ENCODE results near the gene RPL15.
"Not testable (repeated sequence)": the region's sequence is repeated elsewhere in the genome, so short reads cannot be mapped to it uniquely, and the experiment has no call there.

RPL15 gene

GRCh38 chr3:23916886-23917678 lies at the start of gene RPL15, which contains the start of gene NKIRAS1:
Gene RPL15, plus strand, starts transcription at chr3:23917132. Its CDS starts 728 bp downstream, at chr3:23917860.
Gene NKIRAS1, minus strand, starts transcription at chr3:23916990. Its CDS starts 6,086 bp downstream, at chr3:23910904.
- no peaks in the 10 kb centered on the region for H3K27me3 Mint-ChIP-seq
- H3K36me3 Mint-ChIP-seq: peaks cover 33% of the 10 kb centered on the region
- peak within 1 kb of the TSS; percentile 99 for H3K27ac Mint-ChIP-seq
- no peaks in the 10 kb centered on the region for H3K9me3 Mint-ChIP-seq (ENCODE audit: low read depth)
- peak within 1 kb of the TSS; percentile 98 for H3K4me3 Mint-ChIP-seq
- peaks cover 42% of the 10 kb centered on the region for H3K4me1 Mint-ChIP-seq (ENCODE audit: low read depth)

GRCh38 chr3:23867400-23867799 lies 49.5 kb upstream of the RPL15 start:
- H3K27me3 Mint-ChIP-seq: no peaks in the 10 kb centered on the region
- no peaks in the 10 kb centered on the region for H3K9me3 Mint-ChIP-seq (ENCODE audit: low read depth)
- no peak overlapping the region for H3K27ac Mint-ChIP-seq
- H3K36me3 Mint-ChIP-seq: no peaks in the 10 kb centered on the region
- no peak overlapping the region for H3K4me3 Mint-ChIP-seq
- H3K4me1 Mint-ChIP-seq (ENCODE audit: low read depth): peaks cover 29% of the 10 kb centered on the region

- Mint-ChIP-seq H3K27ac (no peak overlapping the region), H3K36me3 (no peaks in the 10 kb centered on the region), H3K9me3 (ENCODE audit: low read depth) (no peaks in the 10 kb centered on the region), H3K4me1 (ENCODE audit: low read depth) (peaks cover 28% of the 10 kb centered on the region), H3K4me3 (no peak overlapping the region), H3K27me3 (no peaks in the 10 kb centered on the region)
Observed at GRCh38 chr3:23867838-23868237, 49.1 kb upstream of the RPL15 start.

GRCh38 chr3:23869977-23870662 lies 46.8 kb upstream of the RPL15 start:
- no peaks in the 10 kb centered on the region for H3K36me3 Mint-ChIP-seq
- H3K27ac Mint-ChIP-seq: no peak overlapping the region
- H3K27me3 Mint-ChIP-seq: no peaks in the 10 kb centered on the region
- peaks cover 16% of the 10 kb centered on the region for H3K4me1 Mint-ChIP-seq (ENCODE audit: low read depth)
- no peaks in the 10 kb centered on the region for H3K9me3 Mint-ChIP-seq (ENCODE audit: low read depth)
- no peak overlapping the region for H3K4me3 Mint-ChIP-seq

- H3K27ac Mint-ChIP-seq; H3K36me3 Mint-ChIP-seq; H3K4me3 Mint-ChIP-seq; H3K9me3 Mint-ChIP-seq (ENCODE audit: low read depth); H3K27me3 Mint-ChIP-seq: not testable (repeated sequence)
- peaks cover 18% of the 10 kb centered on the region for H3K4me1 Mint-ChIP-seq (ENCODE audit: low read depth)
Observed at GRCh38 chr3:23870663-23871043, 46.3 kb upstream of the RPL15 start.

GRCh38 chr3:23871361-23871760 lies 45.6 kb upstream of the RPL15 start:
- H3K27ac Mint-ChIP-seq; H3K9me3 Mint-ChIP-seq (ENCODE audit: low read depth); H3K27me3 Mint-ChIP-seq; H3K4me3 Mint-ChIP-seq; H3K36me3 Mint-ChIP-seq: not testable (repeated sequence)
- H3K4me1 Mint-ChIP-seq (ENCODE audit: low read depth): peaks cover 17% of the 10 kb centered on the region

DNA sequence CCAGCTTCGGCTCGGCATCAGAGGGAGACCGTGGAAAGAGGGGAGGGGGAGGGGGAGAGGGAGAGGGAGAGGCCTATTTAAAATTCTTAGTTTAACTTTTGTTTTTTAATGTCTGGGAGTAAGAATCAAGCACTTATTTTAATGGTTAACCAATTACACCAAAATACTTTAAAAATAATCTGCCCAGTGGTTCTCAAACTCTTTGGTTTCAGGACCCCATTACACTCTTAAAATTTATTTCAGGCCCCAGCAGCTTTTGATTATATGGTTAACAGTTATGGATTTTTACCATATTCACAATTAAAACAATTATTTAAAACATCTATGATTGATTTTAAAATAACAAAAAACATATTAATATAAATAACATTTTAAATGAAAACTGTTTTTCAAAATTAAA lies 44.6 kb upstream of the RPL15 start:
- no peaks in the 10 kb centered on the region for H3K9me3 Mint-ChIP-seq (ENCODE audit: low read depth)
- no peaks in the 10 kb centered on the region for H3K36me3 Mint-ChIP-seq
- H3K4me3 Mint-ChIP-seq: no peak overlapping the region
- H3K27ac Mint-ChIP-seq: no peak overlapping the region
- no peaks in the 10 kb centered on the region for H3K27me3 Mint-ChIP-seq
- H3K4me1 Mint-ChIP-seq (ENCODE audit: low read depth): peaks cover 20% of the 10 kb centered on the region

GRCh38 chr3:23873941-23874340 lies 43.0 kb upstream of the RPL15 start:
- Mint-ChIP-seq H3K27me3 (no peaks in the 10 kb centered on the region), H3K27ac (no peak overlapping the region), H3K4me3 (no peak overlapping the region), H3K9me3 (ENCODE audit: low read depth) (no peaks in the 10 kb centered on the region), H3K36me3 (no peaks in the 10 kb centered on the region), H3K4me1 (ENCODE audit: low read depth) (peaks cover 18% of the 10 kb centered on the region)

DNA sequence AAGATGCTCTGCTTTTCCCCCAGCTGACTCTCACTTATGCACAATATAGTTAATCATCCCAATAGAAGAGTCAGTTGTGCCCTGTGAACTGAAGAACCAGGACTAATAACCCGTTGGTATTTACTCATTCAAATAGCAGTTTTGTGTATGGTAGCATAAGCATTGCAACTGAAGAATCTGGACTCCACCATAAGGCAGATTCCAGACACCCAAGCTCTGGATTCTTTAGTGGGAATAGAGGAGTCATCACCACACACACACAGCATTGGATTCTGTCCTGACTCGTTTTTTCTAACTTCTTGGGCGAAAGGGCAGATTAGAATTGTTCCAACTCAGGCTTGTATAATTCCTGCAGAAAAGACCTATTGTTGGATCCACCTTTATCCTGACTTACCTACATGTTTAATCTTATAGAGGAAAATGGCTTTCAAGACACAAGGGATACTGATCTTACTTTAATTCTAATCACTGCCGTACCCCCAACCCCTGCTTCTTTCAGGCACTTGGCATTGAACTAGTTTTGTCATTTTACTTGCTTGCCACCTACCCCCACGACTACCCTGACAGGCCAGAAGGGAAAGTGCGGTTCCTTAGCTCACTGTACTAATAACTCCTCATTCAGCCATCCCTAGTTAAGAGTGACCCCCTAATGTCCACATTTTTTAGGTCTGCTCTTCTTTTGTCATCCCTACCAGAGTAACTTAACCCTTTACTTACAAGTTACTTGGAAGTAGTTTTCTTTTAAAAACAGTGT lies 42.4 kb upstream of the RPL15 start:
- Mint-ChIP-seq H3K4me1 (ENCODE audit: low read depth) (peaks cover 23% of the 10 kb centered on the region), H3K27ac (no peak overlapping the region), H3K4me3 (no peak overlapping the region), H3K27me3 (no peaks in the 10 kb centered on the region), H3K36me3 (no peaks in the 10 kb centered on the region), H3K9me3 (ENCODE audit: low read depth) (no peaks in the 10 kb centered on the region)

- Mint-ChIP-seq H3K27ac (no peak overlapping the region), H3K4me1 (ENCODE audit: low read depth) (peaks cover 24% of the 10 kb centered on the region), H3K9me3 (ENCODE audit: low read depth) (no peaks in the 10 kb centered on the region), H3K36me3 (no peaks in the 10 kb centered on the region), H3K4me3 (no peak overlapping the region), H3K27me3 (no peaks in the 10 kb centered on the region)
Observed at GRCh38 chr3:23875113-23875725, 41.7 kb upstream of the RPL15 start.

- Mint-ChIP-seq H3K36me3 (peaks cover 2% of the 10 kb centered on the region), H3K9me3 (ENCODE audit: low read depth) (no peaks in the 10 kb centered on the region), H3K27ac (no peak overlapping the region), H3K4me3 (no peak overlapping the region), H3K4me1 (ENCODE audit: low read depth) (peaks cover 39% of the 10 kb centered on the region), H3K27me3 (no peaks in the 10 kb centered on the region)
Observed at GRCh38 chr3:23876923-23877322, 40.0 kb upstream of the RPL15 start.

DNA sequence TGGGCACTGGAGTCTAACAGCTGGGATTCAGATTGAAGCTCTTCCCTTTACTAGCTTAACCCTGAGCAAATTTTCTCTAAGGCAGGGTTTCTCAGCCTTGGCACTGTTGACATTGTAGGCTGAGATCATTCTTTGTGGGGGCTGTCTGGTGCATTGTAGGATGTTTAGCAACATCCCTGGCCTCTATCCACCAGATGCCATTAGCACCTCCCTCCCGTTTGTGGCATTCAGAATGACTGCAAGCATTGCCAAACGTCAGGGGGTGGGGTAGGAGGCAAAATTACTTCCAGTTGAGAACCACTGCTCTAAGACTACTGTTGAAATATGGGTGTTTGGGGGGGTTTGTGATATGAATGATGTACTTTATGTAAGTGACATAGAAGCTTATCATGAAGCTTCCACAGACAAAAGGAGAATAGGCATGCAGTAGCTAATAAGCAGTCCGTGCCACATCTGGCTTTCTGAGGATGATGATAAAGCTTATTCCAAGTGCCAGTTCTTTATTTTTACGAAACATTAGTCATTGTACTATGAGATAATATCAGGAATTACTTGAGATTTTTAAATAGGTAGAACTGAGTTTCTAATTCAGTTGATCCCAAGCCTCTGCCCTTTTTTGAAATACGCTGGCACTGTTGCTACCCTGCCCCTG lies 39.5 kb upstream of the RPL15 start:
- H3K27ac Mint-ChIP-seq: no peak overlapping the region
- H3K27me3 Mint-ChIP-seq: no peaks in the 10 kb centered on the region
- no peak overlapping the region for H3K4me3 Mint-ChIP-seq
- H3K9me3 Mint-ChIP-seq (ENCODE audit: low read depth): no peaks in the 10 kb centered on the region
- H3K36me3 Mint-ChIP-seq: peaks cover 2% of the 10 kb centered on the region
- peaks cover 41% of the 10 kb centered on the region for H3K4me1 Mint-ChIP-seq (ENCODE audit: low read depth)

GRCh38 chr3:23879485-23879884 lies 37.4 kb upstream of the RPL15 start:
- Mint-ChIP-seq H3K9me3 (ENCODE audit: low read depth) (no peaks in the 10 kb centered on the region), H3K27me3 (no peaks in the 10 kb centered on the region), H3K4me3 (no peak overlapping the region), H3K27ac (no peak overlapping the region), H3K4me1 (ENCODE audit: low read depth) (peaks cover 41% of the 10 kb centered on the region), H3K36me3 (peaks cover 2% of the 10 kb centered on the region)

GRCh38 chr3:23880703-23881339 lies 36.1 kb upstream of the RPL15 start:
- H3K27me3 Mint-ChIP-seq: no peaks in the 10 kb centered on the region
- H3K4me3 Mint-ChIP-seq: peak overlapping the region; percentile 14
- H3K36me3 Mint-ChIP-seq: peaks cover 2% of the 10 kb centered on the region
- H3K4me1 Mint-ChIP-seq (ENCODE audit: low read depth): peaks cover 38% of the 10 kb centered on the region
- no peak overlapping the region for H3K27ac Mint-ChIP-seq
- no peaks in the 10 kb centered on the region for H3K9me3 Mint-ChIP-seq (ENCODE audit: low read depth)

Measured in activated naive CD8-positive, alpha-beta T cell (primary cell).